ENCODE data around the gene SUPT4H1.

The SUPT4H1 gene

GRCh38 chr17:58313815-58314705, 37.9 kb downstream of the SUPT4H1 start:
- no peak for TF ChIP-seq CTCF (IDR thresholded peaks at IDR 0.05; ENCODE audit: control insufficient read depth, insufficient read depth, low read depth, low read length, missing control alignments)
- no peak for DNase-seq (ENCODE audit: low read depth)
- no peak overlapping the region for H3K4me3 ChIP-seq (ENCODE audit: control insufficient read depth, low read depth, low read length)

GRCh38 chr17:58312829-58313228, 39.2 kb downstream of the SUPT4H1 start:
- no peak for DNase-seq (ENCODE audit: low read depth)
- H3K4me3 ChIP-seq (ENCODE audit: control insufficient read depth, low read depth, low read length): no peak overlapping the region
- TF ChIP-seq CTCF (IDR thresholded peaks at IDR 0.05; ENCODE audit: control insufficient read depth, insufficient read depth, low read depth, low read length, missing control alignments): no peak

GRCh38 chr17:58312021-58312630, 39.9 kb downstream of the SUPT4H1 start:
- no peak for TF ChIP-seq CTCF (IDR thresholded peaks at IDR 0.05; ENCODE audit: control insufficient read depth, insufficient read depth, low read depth, low read length, missing control alignments)
- DNase-seq (ENCODE audit: low read depth): no peak
- H3K4me3 ChIP-seq (ENCODE audit: control insufficient read depth, low read depth, low read length): no peak overlapping the region

- no peak for DNase-seq (ENCODE audit: low read depth)
- no peak overlapping the region for H3K4me3 ChIP-seq (ENCODE audit: control insufficient read depth, low read depth, low read length)
- no peak for TF ChIP-seq CTCF (IDR thresholded peaks at IDR 0.05; ENCODE audit: control insufficient read depth, insufficient read depth, low read depth, low read length, missing control alignments)
These were observed 40.5 kb downstream of the SUPT4H1 start for GRCh38 chr17:58311429-58311894.

- H3K4me3 ChIP-seq (ENCODE audit: control insufficient read depth, low read depth, low read length): no peak overlapping the region
- TF ChIP-seq CTCF (IDR thresholded peaks at IDR 0.05; ENCODE audit: control insufficient read depth, insufficient read depth, low read depth, low read length, missing control alignments): no peak
- no peak for DNase-seq (ENCODE audit: low read depth)
These were observed 41.2 kb downstream of the SUPT4H1 start for GRCh38 chr17:58310511-58311428.

GRCh38 chr17:58309918-58310259, 42.1 kb downstream of the SUPT4H1 start:
- no peak for TF ChIP-seq CTCF (IDR thresholded peaks at IDR 0.05; ENCODE audit: control insufficient read depth, insufficient read depth, low read depth, low read length, missing control alignments)
- H3K4me3 ChIP-seq (ENCODE audit: control insufficient read depth, low read depth, low read length): no peak overlapping the region
- DNase-seq (ENCODE audit: low read depth): no peak
